ENCODE data around the gene RPP14.

DNA sequence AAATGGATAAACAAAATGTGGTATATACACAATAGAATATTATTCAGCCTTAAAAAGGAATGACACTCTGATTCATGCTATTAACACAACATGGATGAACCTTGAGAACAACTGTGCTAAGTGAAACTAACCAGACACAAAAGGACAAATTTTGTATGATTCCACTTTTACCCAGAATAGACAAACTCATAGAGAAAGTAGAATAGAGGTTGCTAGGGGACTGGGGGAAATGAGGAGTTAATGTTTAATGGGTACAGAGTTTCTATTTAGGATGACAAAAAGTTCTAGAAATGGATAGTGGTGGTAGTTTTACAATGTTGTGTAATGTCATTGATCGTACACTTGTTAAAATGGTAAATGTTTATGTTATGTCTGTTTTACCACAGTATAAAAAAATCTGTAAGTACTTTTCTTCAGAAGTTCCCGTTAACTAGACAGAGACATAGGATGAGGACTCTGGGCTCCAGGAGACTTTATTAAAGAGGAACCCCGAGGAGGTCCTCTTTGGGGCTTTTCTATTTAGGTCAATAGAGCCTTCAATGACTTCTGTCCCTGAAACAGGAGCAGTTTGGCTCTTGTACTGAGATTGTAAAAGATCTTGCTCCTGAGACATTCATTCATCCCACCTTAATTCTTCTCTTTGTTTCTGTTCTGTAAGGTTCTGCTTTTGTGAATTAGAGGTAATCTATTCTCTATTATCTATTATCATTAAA, 43.9 kb upstream of the RPP14 start:
- TF ChIP-seq ZNF501 (tag by site-specific recombination; IDR thresholded peaks at IDR 0.05) (no peak), ZNF530 (tag by site-specific recombination; IDR thresholded peaks at IDR 0.05; ENCODE audit: low read depth) (no peak), SALL2 (tag by site-specific recombination; IDR thresholded peaks at IDR 0.05; ENCODE audit: borderline replicate concordance) (no peak), ZNF202 (tag by site-specific recombination; IDR thresholded peaks at IDR 0.05; ENCODE audit: borderline replicate concordance) (no peak), HOXA7 (CRISPR knock-in tag; IDR thresholded peaks at IDR 0.05; ENCODE audit: borderline replicate concordance) (no peak), ZNF274 (IDR thresholded peaks at IDR 0.05; ENCODE audit: low read length) (no peak), ZNF274 (tag by site-specific recombination; IDR thresholded peaks at IDR 0.05; ENCODE audit: borderline replicate concordance) (no peak), ZNF248 (tag by site-specific recombination; IDR thresholded peaks at IDR 0.05) (no peak), KLF16 (tag by site-specific recombination; IDR thresholded peaks at IDR 0.05) (no peak)
- TF ChIP-seq, protein P1, sequence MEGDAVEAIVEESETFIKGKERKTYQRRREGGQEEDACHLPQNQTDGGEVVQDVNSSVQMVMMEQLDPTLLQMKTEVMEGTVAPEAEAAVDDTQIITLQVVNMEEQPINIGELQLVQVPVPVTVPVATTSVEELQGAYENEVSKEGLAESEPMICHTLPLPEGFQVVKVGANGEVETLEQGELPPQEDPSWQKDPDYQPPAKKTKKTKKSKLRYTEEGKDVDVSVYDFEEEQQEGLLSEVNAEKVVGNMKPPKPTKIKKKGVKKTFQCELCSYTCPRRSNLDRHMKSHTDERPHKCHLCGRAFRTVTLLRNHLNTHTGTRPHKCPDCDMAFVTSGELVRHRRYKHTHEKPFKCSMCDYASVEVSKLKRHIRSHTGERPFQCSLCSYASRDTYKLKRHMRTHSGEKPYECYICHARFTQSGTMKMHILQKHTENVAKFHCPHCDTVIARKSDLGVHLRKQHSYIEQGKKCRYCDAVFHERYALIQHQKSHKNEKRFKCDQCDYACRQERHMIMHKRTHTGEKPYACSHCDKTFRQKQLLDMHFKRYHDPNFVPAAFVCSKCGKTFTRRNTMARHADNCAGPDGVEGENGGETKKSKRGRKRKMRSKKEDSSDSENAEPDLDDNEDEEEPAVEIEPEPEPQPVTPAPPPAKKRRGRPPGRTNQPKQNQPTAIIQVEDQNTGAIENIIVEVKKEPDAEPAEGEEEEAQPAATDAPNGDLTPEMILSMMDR (tag by site-specific recombination; IDR thresholded peaks at IDR 0.05) = no peak

All from HEK293 (cell line).